ENCODE results near the gene GDPD5. TPM values are rescaled to one million over a fixed set of nuclear protein-coding genes. Genes with fewer than 3 reads are reported as not detected.

GDPD5 gene
- total and polyA plus RNA-seq, 10 of the 15 experiments (the other 5 are each of a cell fraction or from before 2014, with no cell fraction given) = 0.10 to 30.0 (median 6.7) TPM

GRCh38 chr11:75503531-75504099 lies 22.1 kb downstream of the GDPD5 start:
- H3K79me2 ChIP-seq (ENCODE audit: control insufficient read depth, insufficient read depth, low read length) = no peaks in the 10 kb centered on the region
- 23% methylated on average over 5 of the region's 5 CpGs for WGBS (ENCODE audit: insufficient coverage, insufficient replicate concordance, low lambda C conversion rate, missing lambda C conversion rate)
- CTCF ChIA-PET = interaction anchor here (0.6 to 1.5 kb wide), 2 partner anchors 25 to 120 kb away, joined by 3 read pairs; no protein-coding TSS in a partner anchor
- no TSS peak for BruUV-seq (replicated peaks)
- TF ChIP-seq HDAC2 (IDR thresholded peaks at IDR 0.05) (no peak), RBBP5 (conservative IDR thresholded peaks at IDR 0.05) (no peak), EZH2 (IDR thresholded peaks at IDR 0.05; ENCODE audit: borderline replicate concordance, control insufficient read depth, low read depth, low read length) (no peak), YY1 (IDR thresholded peaks at IDR 0.05; ENCODE audit: low read depth, low read length) (no peak), CREM (IDR thresholded peaks at IDR 0.05; ENCODE audit: low read depth) (no peak), CEBPB (IDR thresholded peaks at IDR 0.05; ENCODE audit: borderline replicate concordance in 1 of 2, low read depth in 2 of 2, low read length in 2 of 2) (no peak), ATF3 (IDR thresholded peaks at IDR 0.05; ENCODE audit: borderline replicate concordance, extremely low read depth, low read depth, low read length) (no peak), ETV6 (conservative IDR thresholded peaks at IDR 0.05 in 1 of 2, IDR thresholded peaks at IDR 0.05 in 1 of 2; ENCODE audit: borderline replicate concordance in 1 of 2, low read depth in 1 of 2) (no peak)
- peaks cover 23% of the 10 kb centered on the region for H3K4me1 ChIP-seq (ENCODE audit: control insufficient read depth, insufficient read depth, low read length)
- SMC1A ChIA-PET (ENCODE audit: uncharacterized antibody, unreplicated experiment) = interaction anchor here (0.8 to 1.1 kb wide), 2 partner anchors 15 to 75 kb away, joined by 3 read pairs; no protein-coding TSS in a partner anchor
- intact Hi-C loops (cut with micrococcal nuclease; ENCODE audit: unreplicated experiment) (no loop called here), in situ Hi-C loops (cut with MboI) (no loop called here)
- ATAC-seq (peak; percentile 28; the same call in 1 of the 3 replicates), FAIRE-seq (no peak), DNase-seq (ENCODE audit: low read depth, low spot score) (no peak)
- RAD21 ChIA-PET (ENCODE audit: unreplicated experiment) = no interaction called here
- no peaks in the 10 kb centered on the region for H3K9me3 ChIP-seq (replicated peaks; ENCODE audit: control insufficient read depth, insufficient read depth, low read length)
- no peaks in the 10 kb centered on the region for H3K36me3 ChIP-seq (ENCODE audit: control insufficient read depth in 2 of 2, insufficient read depth in 2 of 2, low read length in 1 of 2)
- H3K27ac ChIP-seq (ENCODE audit: control insufficient read depth, insufficient read depth) = no peak overlapping the region
- no peaks in the 10 kb centered on the region for H4K20me1 ChIP-seq (ENCODE audit: control insufficient read depth, insufficient read depth)
- POLR2A ChIA-PET = no interaction called here
- no peak overlapping the region for H3K9ac ChIP-seq (ENCODE audit: control insufficient read depth, insufficient read depth, low read length)
- no peak overlapping the region for H2AFZ ChIP-seq (ENCODE audit: control insufficient read depth, low read depth, low read length)
- H3K4me2 ChIP-seq (ENCODE audit: control insufficient read depth, insufficient read depth) = no peak overlapping the region
- no peak overlapping the region for H3K4me3 ChIP-seq
- H3K27me3 ChIP-seq (replicated peaks in 1 of 2; ENCODE audit: control insufficient read depth in 2 of 2, insufficient read depth in 2 of 2, low read length in 1 of 2) = no peaks in the 10 kb centered on the region
